KOPT-K1 (cell line): ENCODE measurements around the gene ARHGAP12.

ENCODE experiments used
- H3K27ac ChIP-seq: fragments of 200-600 bp; sonication (generic); 2 replicates; pipeline ENCODE4 v1.5.1; 2016; ENCODE audit warnings: antibody characterized with exemption, mild to moderate bottlenecking, low read depth, low read length; ENCODE audit not compliant: poor library complexity, severe bottlenecking
- H3K36me3 ChIP-seq: fragments of 200-600 bp; sonication (generic); 2 replicates; pipeline ENCODE4 v1.5.1; 2017; ENCODE audit warnings: antibody characterized with exemption, mild to moderate bottlenecking, low read length, moderate library complexity; ENCODE audit not compliant: insufficient read depth
- H3K9me3 ChIP-seq: fragments of 200-600 bp; sonication (generic); 2 replicates; pipeline ENCODE4 v1.5.1; 2017; ENCODE audit warnings: antibody characterized with exemption, low read length, mild to moderate bottlenecking; ENCODE audit not compliant: insufficient read depth, poor library complexity, severe bottlenecking

Gene ARHGAP12

DNA sequence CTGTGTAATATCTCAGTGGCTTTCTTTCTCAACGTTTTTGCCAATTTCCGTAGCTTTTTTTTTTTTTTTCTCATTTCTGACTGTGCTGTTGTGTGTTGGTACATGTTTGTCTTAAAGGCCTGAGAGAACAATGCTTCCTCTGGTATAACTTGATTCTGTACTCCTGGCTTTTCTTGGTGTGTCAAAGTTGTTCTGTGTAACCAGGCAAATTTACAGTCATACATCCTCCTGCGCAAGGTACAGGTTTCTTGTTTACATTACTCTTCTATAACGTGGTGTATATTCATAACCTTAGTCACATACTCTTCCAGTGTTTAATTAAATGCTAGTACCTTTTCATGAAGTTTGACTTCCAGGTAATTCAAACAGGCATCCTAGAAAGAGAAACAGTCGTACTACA lies 8.3 kb upstream of the ARHGAP12 start:
- no peak overlapping the region for H3K27ac ChIP-seq
- H3K36me3 ChIP-seq: no peaks in the 10 kb centered on the region
- H3K9me3 ChIP-seq: no peaks in the 10 kb centered on the region

DNA sequence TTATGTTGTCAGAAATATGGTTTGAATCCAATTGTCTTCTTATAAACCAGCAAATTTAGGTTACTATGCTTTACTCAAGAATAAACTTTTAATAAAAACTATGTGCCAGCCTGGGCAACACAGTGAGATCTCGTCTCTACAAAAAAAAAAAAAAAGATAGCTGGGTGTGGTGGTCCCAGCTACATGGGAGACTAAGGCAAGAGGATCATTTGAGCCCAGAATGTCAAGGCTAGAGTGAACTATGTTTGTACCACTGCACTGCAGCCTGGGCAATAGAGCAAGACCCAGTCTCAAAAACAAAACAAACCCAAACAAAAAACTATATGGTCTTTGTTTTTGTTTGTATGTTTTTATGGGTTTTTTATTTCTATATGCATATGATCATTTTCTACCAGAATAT lies 7.5 kb upstream of the ARHGAP12 start:
- Histone ChIP-seq H3K9me3 (no peaks in the 10 kb centered on the region), H3K27ac (no peak overlapping the region), H3K36me3 (no peaks in the 10 kb centered on the region)

DNA sequence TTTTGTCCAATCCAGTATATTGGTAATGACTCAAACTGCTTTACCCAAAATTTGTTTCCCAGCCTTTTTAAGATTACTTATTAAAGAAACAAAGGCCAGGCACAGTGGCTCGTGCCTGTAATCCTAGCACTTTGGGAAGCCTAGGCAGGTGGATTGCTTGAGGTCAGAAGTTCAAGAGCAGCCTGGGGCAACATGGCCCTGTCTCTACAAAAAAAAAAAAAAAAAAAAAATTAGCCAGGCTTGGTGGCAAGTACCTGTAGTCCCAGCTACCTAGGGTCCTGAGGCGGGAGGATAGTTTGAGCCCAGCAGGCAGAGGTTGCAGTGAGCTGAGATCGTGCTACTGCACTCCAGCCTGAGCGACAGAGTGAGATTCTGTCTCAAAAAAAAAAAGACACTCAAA lies 7.0 kb upstream of the ARHGAP12 start:
- Histone ChIP-seq H3K36me3 (no peaks in the 10 kb centered on the region), H3K9me3 (no peaks in the 10 kb centered on the region)

DNA sequence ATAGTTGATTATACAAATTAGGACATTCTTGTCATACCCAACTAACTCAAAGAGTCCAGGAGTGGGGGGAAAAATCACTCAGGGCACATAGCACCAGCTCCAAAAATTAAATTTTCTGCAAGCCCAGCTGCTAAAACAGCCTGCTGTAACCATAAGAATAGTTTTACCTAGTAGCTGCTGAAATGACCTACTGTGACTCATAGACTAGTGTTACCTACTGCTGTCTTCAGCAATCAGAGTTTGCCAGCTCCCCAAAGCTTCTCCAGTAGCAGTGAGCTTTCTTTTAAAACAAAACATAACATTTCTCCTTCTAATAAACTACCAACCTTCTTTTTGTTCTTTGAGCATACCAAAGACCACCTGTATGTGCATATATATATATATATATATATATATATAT lies 4.2 kb upstream of the ARHGAP12 start:
- Histone ChIP-seq H3K9me3 (no peaks in the 10 kb centered on the region), H3K36me3 (no peaks in the 10 kb centered on the region), H3K27ac (no peak overlapping the region)

More for the DNA sequence above, 7.0 kb upstream of the ARHGAP12 start:
- no peak overlapping the region for H3K27ac ChIP-seq

DNA sequence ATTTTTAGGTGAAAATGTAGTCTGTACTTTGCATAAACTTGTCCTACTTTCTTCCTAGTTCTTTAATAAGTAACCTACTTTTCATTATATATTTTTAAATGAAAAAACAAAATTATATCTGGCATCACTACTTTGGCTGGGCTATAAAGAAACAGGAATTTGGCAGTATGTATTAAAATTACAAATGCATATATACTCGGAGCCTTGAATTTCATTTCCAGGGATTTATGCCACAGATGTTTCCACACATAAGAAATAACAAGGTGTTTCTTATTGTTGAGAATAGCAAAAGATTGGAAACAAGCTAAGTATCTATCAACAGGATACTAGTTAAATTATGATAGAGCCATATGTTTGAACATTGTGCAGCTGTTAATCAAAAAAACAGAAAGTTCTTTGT lies 2.2 kb upstream of the ARHGAP12 start:
- no peak overlapping the region for H3K27ac ChIP-seq
- no peaks in the 10 kb centered on the region for H3K9me3 ChIP-seq
- H3K36me3 ChIP-seq: no peaks in the 10 kb centered on the region

DNA sequence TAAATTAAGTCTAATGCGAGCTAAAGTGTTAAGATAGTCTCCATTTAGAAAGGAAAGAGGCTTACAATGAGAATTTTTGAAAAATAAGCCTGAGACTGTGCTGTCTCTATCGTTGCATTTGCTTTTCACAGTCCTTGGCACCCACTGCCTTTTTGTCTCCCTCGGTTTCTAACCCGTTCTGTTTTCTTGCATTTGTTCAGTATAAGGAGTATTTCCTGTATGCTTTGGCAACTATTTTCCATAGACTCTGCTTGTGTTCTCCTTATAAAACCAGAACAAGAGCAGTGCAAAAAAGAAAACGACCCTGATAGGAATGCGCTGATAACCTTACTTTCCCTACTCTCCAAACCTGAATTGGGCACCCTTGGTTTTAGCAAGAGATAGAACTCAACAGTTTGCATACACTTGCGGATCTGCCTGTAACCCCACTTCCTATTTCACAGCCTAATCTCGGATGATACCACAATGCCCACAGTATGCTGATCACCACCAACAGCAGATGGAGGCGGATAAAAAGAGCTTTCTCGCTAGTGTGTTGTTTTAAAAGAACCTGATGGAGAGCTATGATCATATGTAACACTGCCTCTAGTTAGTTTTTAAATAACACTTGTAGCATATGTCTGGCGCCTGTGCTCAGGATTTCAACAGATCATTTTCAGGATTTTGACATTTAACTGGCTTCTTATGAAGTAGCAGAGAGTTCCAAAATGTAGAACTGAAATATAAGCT lies 1.6 kb upstream of the ARHGAP12 start:
- Histone ChIP-seq H3K9me3 (no peaks in the 10 kb centered on the region), H3K27ac (peak overlapping the region; percentile 84), H3K36me3 (no peaks in the 10 kb centered on the region)

DNA sequence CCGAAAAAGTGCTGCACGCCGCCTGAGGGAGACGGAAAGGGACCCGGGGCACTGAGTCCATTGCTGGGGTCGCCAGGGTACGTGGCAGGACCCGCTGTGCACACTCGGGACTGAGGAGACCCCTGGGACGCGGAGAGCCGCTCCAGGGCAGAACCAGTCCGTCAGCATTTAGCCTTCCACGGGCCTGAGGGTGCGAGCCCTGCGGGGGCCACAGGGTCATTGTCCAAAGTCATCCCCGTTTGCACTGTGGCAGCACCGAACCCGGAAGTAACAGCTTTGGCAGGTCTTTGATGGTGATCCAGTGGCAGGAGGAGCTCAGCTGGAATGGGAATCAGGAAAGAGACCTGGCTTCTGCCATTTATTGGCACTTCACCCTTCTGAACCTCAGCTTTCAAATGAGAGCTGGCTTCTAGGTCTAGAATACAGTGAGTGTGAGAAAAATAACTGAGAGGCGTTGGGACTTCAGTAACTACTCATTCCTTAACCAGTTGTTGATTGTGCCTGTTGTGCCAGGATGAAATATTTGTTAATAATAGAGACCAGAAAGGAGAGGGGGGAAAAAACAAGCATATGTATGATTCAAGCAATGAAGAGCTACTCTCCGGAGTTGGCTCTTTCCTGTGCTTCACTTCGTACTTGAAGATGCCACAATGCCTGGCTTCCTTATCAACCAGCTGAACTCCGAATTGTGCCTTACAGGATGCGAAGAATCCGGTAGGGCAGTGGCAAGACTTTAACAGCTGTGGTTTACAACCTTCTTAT lies 811 bp upstream of the ARHGAP12 start:
- Histone ChIP-seq H3K9me3 (no peaks in the 10 kb centered on the region), H3K36me3 (no peaks in the 10 kb centered on the region), H3K27ac (peak overlapping the region; percentile 84)

DNA sequence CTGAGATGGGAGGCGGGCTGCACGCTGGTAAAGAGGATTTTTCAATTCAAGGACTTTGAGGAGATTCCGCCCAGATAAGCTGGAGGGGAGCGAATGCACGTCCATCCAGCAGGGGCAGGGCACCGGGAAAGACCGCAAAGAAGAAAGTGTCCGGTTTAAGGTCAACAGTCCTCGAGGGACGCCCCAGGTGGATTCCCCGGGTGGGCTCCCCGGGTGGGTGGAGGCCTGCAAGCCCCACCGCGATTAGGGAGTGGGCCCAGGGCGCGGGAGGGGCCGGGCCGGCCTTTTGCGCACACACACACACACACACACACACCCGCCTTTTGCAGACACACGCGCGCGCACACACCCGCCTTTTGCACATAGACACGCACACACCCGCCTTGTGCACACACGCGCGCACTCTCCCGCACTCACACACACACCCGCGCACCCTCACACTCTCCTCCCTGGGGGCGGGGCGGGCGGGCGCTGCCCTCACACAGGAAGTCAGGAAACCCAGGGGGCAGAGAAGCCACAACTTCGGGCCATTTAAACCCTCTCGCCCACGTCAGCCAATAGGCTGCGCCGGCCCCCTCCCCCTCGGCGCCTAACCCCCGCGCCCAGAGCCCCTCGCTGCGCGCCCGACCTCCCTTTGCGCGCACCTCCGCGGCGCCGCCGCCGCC lies 615 bp downstream of the ARHGAP12 start:
- peak overlapping the region; percentile 84 for H3K27ac ChIP-seq
- no peaks in the 10 kb centered on the region for H3K36me3 ChIP-seq

DNA sequence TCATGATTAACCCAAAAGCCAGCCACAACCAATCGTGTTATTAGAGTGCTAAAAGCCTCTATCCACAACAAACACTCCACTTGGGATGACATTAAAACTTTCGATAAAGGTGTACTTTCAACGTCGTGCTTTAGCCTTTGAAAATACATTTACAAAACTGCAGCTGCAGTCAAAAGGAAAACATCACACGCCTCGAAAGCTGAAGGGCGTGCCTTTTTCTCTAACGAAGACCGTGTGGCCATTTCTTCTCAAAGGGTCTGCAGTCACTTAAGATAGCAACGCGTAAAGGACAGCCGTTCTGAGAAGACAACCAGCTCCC lies 1.1 kb downstream of the ARHGAP12 start:
- Histone ChIP-seq H3K9me3 (peaks cover 5% of the 10 kb centered on the region), H3K27ac (peak overlapping the region; percentile 84), H3K36me3 (no peaks in the 10 kb centered on the region)

More for the DNA sequence above, 615 bp downstream of the ARHGAP12 start:
- H3K9me3 ChIP-seq: peaks cover 4% of the 10 kb centered on the region

DNA sequence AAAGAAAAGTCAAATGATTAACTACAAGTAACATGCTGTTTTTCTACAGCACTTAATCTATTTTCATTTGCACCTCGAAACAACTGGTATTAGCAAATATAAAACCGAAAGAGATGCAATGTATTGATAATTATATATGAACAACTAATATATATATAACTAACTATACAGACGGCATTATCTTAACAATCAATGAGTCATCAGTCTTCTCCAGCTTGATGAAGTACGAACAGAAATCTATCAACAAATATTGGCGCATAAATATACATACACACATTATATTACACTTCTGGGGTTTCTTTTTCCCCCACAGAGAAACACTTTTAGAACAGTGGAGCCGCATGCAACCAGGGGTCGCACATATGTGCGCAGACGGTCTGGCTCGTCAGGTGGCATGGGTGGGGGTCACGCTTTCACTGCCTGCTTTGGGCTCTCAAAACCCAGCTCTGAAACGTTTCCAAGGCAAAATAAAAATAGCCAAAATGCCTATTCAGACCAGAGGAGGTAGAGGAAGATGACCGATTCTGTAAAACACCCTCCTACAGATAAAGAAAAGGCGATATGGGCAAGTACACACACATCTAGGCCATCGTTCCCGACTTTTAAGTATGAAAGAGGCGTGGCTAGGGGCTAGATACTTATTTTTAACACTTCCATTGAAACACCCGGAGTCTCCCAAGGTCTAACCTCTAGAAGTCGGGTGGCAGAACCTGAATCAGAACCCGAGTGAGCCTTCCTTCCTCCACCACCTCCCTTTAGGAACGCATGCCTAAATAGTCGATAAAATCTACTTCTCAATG lies 1.7 kb downstream of the ARHGAP12 start:
- peak overlapping the region; percentile 84 for H3K27ac ChIP-seq
- no peaks in the 10 kb centered on the region for H3K36me3 ChIP-seq
- H3K9me3 ChIP-seq: peaks cover 5% of the 10 kb centered on the region

DNA sequence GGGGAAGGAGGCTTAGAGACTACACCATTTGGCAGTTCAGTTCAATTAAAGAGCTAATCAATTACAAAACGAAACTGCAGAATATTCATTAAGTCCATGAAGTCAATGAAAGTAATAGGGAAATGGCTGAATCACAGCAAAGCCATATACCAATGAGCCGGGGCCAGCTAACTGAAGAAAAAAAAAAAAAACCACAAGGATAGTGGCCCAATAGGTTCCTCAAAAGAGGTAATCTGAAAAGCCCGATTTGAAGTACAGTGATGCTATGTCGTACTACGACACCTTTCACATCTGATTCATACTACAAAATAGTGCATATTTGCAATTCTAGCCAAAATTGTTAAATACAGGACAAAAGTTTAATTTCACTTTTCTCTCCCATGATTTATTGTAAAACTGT lies 2.5 kb downstream of the ARHGAP12 start:
- Histone ChIP-seq H3K27ac (no peak overlapping the region), H3K9me3 (peaks cover 5% of the 10 kb centered on the region), H3K36me3 (no peaks in the 10 kb centered on the region)

DNA sequence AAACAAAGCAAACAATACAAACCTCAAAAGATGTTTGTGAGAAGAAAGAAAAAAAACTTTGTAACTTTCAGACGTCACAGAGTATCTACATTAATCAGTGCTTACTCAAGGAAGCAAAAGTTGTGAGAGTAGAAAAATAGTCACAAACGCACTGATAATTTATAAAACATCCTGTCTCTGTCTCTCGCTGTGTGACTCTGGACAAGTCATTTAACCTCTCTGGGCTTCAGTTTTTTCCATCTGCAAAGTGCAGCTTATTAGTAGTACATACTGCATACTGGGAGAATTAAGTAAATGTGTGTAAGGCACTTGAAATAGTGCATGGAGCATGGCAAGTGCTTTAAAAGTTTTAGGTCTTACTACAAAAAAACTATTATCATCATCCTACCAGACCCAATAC lies 3.8 kb downstream of the ARHGAP12 start:
- Histone ChIP-seq H3K36me3 (no peaks in the 10 kb centered on the region), H3K27ac (no peak overlapping the region), H3K9me3 (peaks cover 5% of the 10 kb centered on the region)

DNA sequence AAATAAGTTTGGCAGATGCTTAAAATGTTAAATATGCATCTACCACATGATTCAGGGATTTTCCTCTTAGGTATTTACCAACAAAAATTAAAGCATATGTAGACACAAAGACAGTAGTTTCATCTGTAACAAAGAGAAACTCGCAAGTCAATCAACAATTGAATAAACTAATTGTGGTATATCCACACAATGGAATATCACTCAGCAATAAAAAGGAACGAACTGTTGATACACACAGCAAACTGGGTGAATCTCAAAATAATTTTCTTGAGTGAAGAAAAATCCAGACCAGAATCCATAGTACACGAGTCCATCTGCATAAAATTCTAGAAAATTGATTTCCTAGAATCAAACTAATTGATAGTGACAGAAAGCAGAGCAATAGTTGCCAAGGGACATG lies 5.2 kb downstream of the ARHGAP12 start:
- Histone ChIP-seq H3K27ac (no peak overlapping the region), H3K9me3 (peaks cover 5% of the 10 kb centered on the region)

DNA sequence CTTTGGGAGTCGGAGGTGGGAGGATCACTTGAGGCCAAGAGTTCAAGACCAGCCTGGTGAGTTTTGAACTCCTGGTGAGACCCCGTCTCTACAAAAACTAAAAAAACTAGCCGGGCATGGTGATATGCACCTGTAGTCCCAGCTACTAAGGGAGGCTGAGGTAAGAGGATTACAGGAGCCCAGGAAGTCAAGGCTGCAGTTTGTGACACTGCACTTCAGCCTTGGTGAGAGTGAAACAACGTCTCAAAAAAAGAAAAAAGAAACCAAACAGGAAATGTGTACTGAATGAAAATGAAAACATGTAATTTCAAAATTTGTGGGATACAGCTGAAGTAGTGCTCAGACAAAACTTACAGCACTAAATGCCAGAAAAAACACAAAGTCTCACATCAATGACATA lies 7.6 kb downstream of the ARHGAP12 start:
- Histone ChIP-seq H3K9me3 (peaks cover 5% of the 10 kb centered on the region), H3K27ac (peak overlapping the region; percentile 42), H3K36me3 (no peaks in the 10 kb centered on the region)

More for the DNA sequence above, 5.2 kb downstream of the ARHGAP12 start:
- H3K36me3 ChIP-seq: no peaks in the 10 kb centered on the region

DNA sequence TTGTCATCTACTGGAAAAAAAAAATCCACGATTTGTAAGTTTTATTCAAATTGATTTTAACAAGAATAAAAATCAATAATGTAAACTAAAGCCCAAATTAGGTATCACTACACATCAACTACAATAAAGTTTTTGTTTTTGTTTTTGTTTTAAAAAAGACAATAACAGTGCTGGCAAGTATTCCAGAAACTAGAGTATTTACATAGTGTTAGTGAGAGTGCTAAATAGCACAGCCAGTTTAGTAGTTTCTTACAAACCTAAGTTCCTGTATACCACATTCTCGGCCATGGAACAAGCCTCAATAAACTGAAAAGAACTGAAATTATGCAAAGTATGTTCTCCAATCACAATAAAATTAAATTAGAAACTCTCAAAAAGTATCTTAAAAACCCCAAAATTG lies 8.1 kb downstream of the ARHGAP12 start:
- H3K27ac ChIP-seq: peak overlapping the region; percentile 42
- no peaks in the 10 kb centered on the region for H3K36me3 ChIP-seq
- H3K9me3 ChIP-seq: peaks cover 5% of the 10 kb centered on the region
